GM12878 (cell line): Measurements from ENCODE around the gene TTLL10. TPM values are rescaled to one million over a fixed set of nuclear protein-coding genes. Genes with fewer than 3 reads are reported as not detected.

ENCODE experiments used
- ATAC-seq: fragments of 200-7000 bp; cut with Tn5 transposase; 3 replicates; pipeline ENCODE4 v1.9.1; 2020; ENCODE audit warnings: mild to moderate bottlenecking, moderate library complexity
- BruUV-seq: library from RNA; stranded (reverse); fragments of 400-500 nt; replicated peaks from 2 replicates; lab custom pipeline; 2021; lab: Mats Ljungman, UMichigan
- CTCF ChIA-PET: fragments of 300-600 bp; sonication (Branson Sonifier 250); formaldehyde crosslinking; extraction: SDS; loops from one replicate; lab custom pipeline; 2021; ENCODE audit warnings: inconsistent platforms; lab: Yijun Ruan, JAX
- POLR2A ChIA-PET: fragments of 350-600 bp; formaldehyde crosslinking; extraction: SDS; loops from one replicate; lab custom pipeline; 2021; ENCODE audit warnings: inconsistent platforms; lab: Charles Lee
- RAD21 ChIA-PET: fragments of 300-600 bp; sonication (Branson Sonifier 250); formaldehyde crosslinking; loops from one replicate; lab custom pipeline; 2023; ENCODE audit warnings: antibody characterized with exemption; ENCODE audit not compliant: unreplicated experiment; lab: Charles Lee
- SMC1A ChIA-PET: fragments of 300-600 bp; sonication (Branson Sonifier 250); formaldehyde crosslinking; loops from one replicate; lab custom pipeline; 2023; ENCODE audit not compliant: unreplicated experiment, uncharacterized antibody; lab: Charles Lee
- DNase-seq: peaks from one replicate; pipeline ENCODE4 v3.0.0-alpha.2; 2011; ENCODE audit warnings: low read depth, low spot score
- FAIRE-seq: peaks from 3 replicates; lab custom pipeline; 2011; peaks lifted over from hg19 to GRCh38; lab: Jason Lieb, UNC
- H2AFZ ChIP-seq: 2 replicates; pipeline ENCODE4 v1.6.0; 2011; ENCODE audit warnings: low read depth, low read length, control low read depth; ENCODE audit not compliant: control insufficient read depth
- H3K27ac ChIP-seq: 2 replicates; pipeline ENCODE4 v1.5.1; 2011; ENCODE audit warnings: control low read depth; ENCODE audit not compliant: control insufficient read depth, insufficient read depth
- H3K27me3 ChIP-seq, 2 experiments: replicated peaks in 1 of 2; 2 replicates each; pipeline versions ENCODE4 v1.6.0 to v1.6.1; 2011; ENCODE audit warnings: low read length in 1 of 2; ENCODE audit not compliant: control insufficient read depth in 2 of 2, insufficient read depth in 2 of 2
- H3K36me3 ChIP-seq, 2 experiments: 2 replicates each; pipeline ENCODE4 v1.5.1; 2011; ENCODE audit warnings: low read length in 1 of 2; ENCODE audit not compliant: control insufficient read depth in 2 of 2, insufficient read depth in 2 of 2
- H3K4me1 ChIP-seq: 2 replicates; pipeline ENCODE4 v1.6.1; 2011; ENCODE audit warnings: mild to moderate bottlenecking, low read length, moderate library complexity, mixed read lengths; ENCODE audit not compliant: control insufficient read depth, insufficient read depth
- H3K4me2 ChIP-seq: 2 replicates; pipeline ENCODE4 v1.6.0; 2011; ENCODE audit warnings: control low read depth; ENCODE audit not compliant: control insufficient read depth, insufficient read depth
- H3K4me3 ChIP-seq: fragments of 200-600 bp; sonication (generic); 2 replicates; pipeline ENCODE4 v1.5.1; 2016
- H3K79me2 ChIP-seq: 2 replicates; pipeline ENCODE4 v1.6.0; 2011; ENCODE audit warnings: low read length; ENCODE audit not compliant: control insufficient read depth, insufficient read depth
- H3K9ac ChIP-seq: 2 replicates; pipeline ENCODE4 v1.8.0; 2011; ENCODE audit warnings: low read length, control low read depth, mixed read lengths; ENCODE audit not compliant: control insufficient read depth, insufficient read depth
- H3K9me3 ChIP-seq: replicated peaks from 3 replicates; pipeline ENCODE4 v1.5.1; 2011; ENCODE audit warnings: mild to moderate bottlenecking, low read length; ENCODE audit not compliant: control insufficient read depth, insufficient read depth
- H4K20me1 ChIP-seq: 2 replicates; pipeline ENCODE4 v1.6.0; 2011; ENCODE audit not compliant: control insufficient read depth, insufficient read depth
- CUX1 ChIP-seq: IDR thresholded peaks from 2 replicates; pipeline ENCODE4 v1.6.1; 2012; ENCODE audit warnings: improper control_type of control experiment, low read depth, low read length; ENCODE audit not compliant: insufficient replicate concordance
- EZH2 ChIP-seq: IDR thresholded peaks from 2 replicates; pipeline ENCODE4 v1.6.1; 2012; ENCODE audit warnings: low read depth, mild to moderate bottlenecking, control low read depth, inconsistent platforms, low read length, borderline replicate concordance; ENCODE audit not compliant: control insufficient read depth
- GABPA ChIP-seq: IDR thresholded peaks from 2 replicates; pipeline ENCODE4 v1.6.1; 2014; ENCODE audit warnings: antibody characterized with exemption, low read depth, mild to moderate bottlenecking, inconsistent platforms
- HDAC6 ChIP-seq: fragments of 200-600 bp; sonication (generic); IDR thresholded peaks from one replicate; pipeline ENCODE4 v1.8.0; 2017; ENCODE audit warnings: antibody characterized with exemption; ENCODE audit not compliant: unreplicated experiment
- NFXL1 ChIP-seq: fragments of 450-650 bp; IDR thresholded peaks from 2 replicates; pipeline ENCODE4 v1.6.1; 2017; ENCODE audit warnings: antibody characterized with exemption, mild to moderate bottlenecking, borderline replicate concordance
- NR2F1 ChIP-seq: fragments of 450-650 bp; conservative IDR thresholded peaks from 2 replicates; pipeline ENCODE4 v1.6.1; 2017; ENCODE audit warnings: mild to moderate bottlenecking
- PBX3 ChIP-seq: IDR thresholded peaks from 2 replicates; pipeline ENCODE4 v1.6.1; 2011; ENCODE audit warnings: mild to moderate bottlenecking, low read depth, low read length, moderate library complexity; ENCODE audit not compliant: insufficient replicate concordance
- RAD51 ChIP-seq: fragments of 450-650 bp; IDR thresholded peaks from 2 replicates; pipeline ENCODE4 v1.6.1; 2016; ENCODE audit warnings: moderate library complexity, mild to moderate bottlenecking, inconsistent platforms
- RELA ChIP-seq: fragments of 450-650 bp; IDR thresholded peaks from 2 replicates; pipeline ENCODE4 v1.8.0; 2014; ENCODE audit warnings: borderline replicate concordance; ENCODE audit not compliant: partially characterized antibody
- TARDBP ChIP-seq: IDR thresholded peaks from 2 replicates; pipeline ENCODE4 v1.6.1; 2016; ENCODE audit warnings: borderline replicate concordance
- TBL1XR1 ChIP-seq: IDR thresholded peaks from 2 replicates; pipeline ENCODE4 v1.6.1; 2012; ENCODE audit warnings: low read depth, low read length, improper control_type of control experiment
- ZBED1 ChIP-seq: IDR thresholded peaks from 2 replicates; pipeline ENCODE4 v1.6.1; 2016; ENCODE audit warnings: borderline replicate concordance
- ZNF24 ChIP-seq: fragments of 450-650 bp; IDR thresholded peaks from 2 replicates; pipeline ENCODE4 v1.6.1; 2017; ENCODE audit warnings: antibody characterized with exemption, mild to moderate bottlenecking
- ZNF384 ChIP-seq: IDR thresholded peaks from 2 replicates; pipeline ENCODE4 v1.6.1; 2012; ENCODE audit warnings: low read depth, mild to moderate bottlenecking, low read length, improper control_type of control experiment, borderline replicate concordance
- ZZZ3 ChIP-seq: IDR thresholded peaks from 2 replicates; pipeline ENCODE4 v1.6.1; 2011; ENCODE audit warnings: low read depth; ENCODE audit not compliant: control insufficient read depth, insufficient read length
- WGBS: methylation state at CpG from one replicate; pipeline ENCODE4 v1.1.6; 2016; ENCODE audit warnings: low lambda C conversion rate; ENCODE audit not compliant: insufficient replicate concordance, insufficient coverage; ENCODE audit errors: missing lambda C conversion rate; 5-methylcytosine and 5-hydroxymethylcytosine counted together
- in situ Hi-C: fragments of 300-500 bp; cut with MboI; formaldehyde crosslinking; loops from 9 replicates; pipeline ENCODE4 v1.14.3; 2018; ENCODE audit warnings: mixed read lengths
- intact Hi-C: fragments of 100-400 bp; cut with micrococcal nuclease; formaldehyde crosslinking; loops from one replicate; pipeline ENCODE4 v1.14.2; 2022; ENCODE audit not compliant: unreplicated experiment
- polyA plus RNA-seq, 11 experiments: library from polyadenylated mRNA; depleted of rRNA in 4 of 11; unstranded in 6 of 11; stranded (reverse) in 5 of 11; fragments of >200 nt; fragmentation: Nextera tagmentation in 4 of 11; fragmentation: Illumina TruSeq in 1 of 11; extraction: Ambion mirVana in 4 of 11; extraction: Trizol in 1 of 11; gene quantifications; 1 replicate in 1 of 11; 2 replicates in 10 of 11; pipeline versions ENCODE4 v1.2.1 to v1.2.3, GENCODE V29; 2011 to 2016; ENCODE audit warnings: inconsistent platforms in 2 of 11, missing spikeins in 2 of 11, low read depth in 1 of 11
- total RNA-seq, 4 experiments: library from RNA; depleted of rRNA in 3 of 4; stranded (reverse); fragments of >200 nt in 3 of 4; fragmentation: Illumina TruSeq in 1 of 4; extraction: Trizol in 1 of 4; gene quantifications; 2 replicates each; pipeline versions ENCODE4 v1.2.1 to v1.2.3, GENCODE V29; 2013 to 2021
- TF ChIP-seq, protein P1 (sequence below), 3 experiments: IDR thresholded peaks in 2 of 3; conservative IDR thresholded peaks in 1 of 3; 2 replicates each; pipeline ENCODE4 v1.5.1; 2011; ENCODE audit warnings: low read depth in 3 of 3, low read length in 3 of 3, mild to moderate bottlenecking in 3 of 3, control low read depth in 2 of 3, moderate library complexity in 2 of 3, inconsistent platforms in 1 of 3, mixed read lengths in 1 of 3; ENCODE audit not compliant: control insufficient read depth in 2 of 3, insufficient read depth in 1 of 3; ENCODE audit errors: extremely low read depth in 1 of 3

TTLL10 gene
- total and polyA plus RNA-seq, 10 of the 15 experiments (the other 5 are each of a cell fraction or from before 2014, with no cell fraction given) = not detected

GRCh38 chr1:1179983-1180861 is 6.5 kb downstream of the TTLL10 start:
- SMC1A ChIA-PET = no interaction called here
- Histone ChIP-seq H4K20me1 (no peaks in the 10 kb centered on the region), H3K4me3 (no peak overlapping the region), H3K4me1 (no peaks in the 10 kb centered on the region), H3K79me2 (no peaks in the 10 kb centered on the region), H3K27me3 (no peaks in the 10 kb centered on the region; a peak in 2 of 4 replicates), H3K9me3 (no peaks in the 10 kb centered on the region; the same call in 2 of the 3 replicates), H3K36me3 (no peaks in the 10 kb centered on the region), H3K9ac (no peak overlapping the region), H3K27ac (no peak overlapping the region), H2AFZ (no peak overlapping the region), H3K4me2 (no peak overlapping the region)
- ATAC-seq (no peak), FAIRE-seq (no peak), DNase-seq (no peak)
- POLR2A ChIA-PET = no interaction called here
- BruUV-seq = no TSS peak
- in situ Hi-C loops (no loop called here), intact Hi-C loops (no loop called here)
- TF ChIP-seq TBL1XR1 (no peak), TARDBP (no peak), CUX1 (no peak), GABPA (no peak), RELA (no peak), ZBED1 (no peak), ZNF384 (no peak), HDAC6 (no peak), ZZZ3 (no peak), NR2F1 (no peak), NFXL1 (no peak), ZNF24 (no peak), PBX3 (no peak), EZH2 (no peak), RAD51 (no peak)
- TF ChIP-seq, protein P1, sequence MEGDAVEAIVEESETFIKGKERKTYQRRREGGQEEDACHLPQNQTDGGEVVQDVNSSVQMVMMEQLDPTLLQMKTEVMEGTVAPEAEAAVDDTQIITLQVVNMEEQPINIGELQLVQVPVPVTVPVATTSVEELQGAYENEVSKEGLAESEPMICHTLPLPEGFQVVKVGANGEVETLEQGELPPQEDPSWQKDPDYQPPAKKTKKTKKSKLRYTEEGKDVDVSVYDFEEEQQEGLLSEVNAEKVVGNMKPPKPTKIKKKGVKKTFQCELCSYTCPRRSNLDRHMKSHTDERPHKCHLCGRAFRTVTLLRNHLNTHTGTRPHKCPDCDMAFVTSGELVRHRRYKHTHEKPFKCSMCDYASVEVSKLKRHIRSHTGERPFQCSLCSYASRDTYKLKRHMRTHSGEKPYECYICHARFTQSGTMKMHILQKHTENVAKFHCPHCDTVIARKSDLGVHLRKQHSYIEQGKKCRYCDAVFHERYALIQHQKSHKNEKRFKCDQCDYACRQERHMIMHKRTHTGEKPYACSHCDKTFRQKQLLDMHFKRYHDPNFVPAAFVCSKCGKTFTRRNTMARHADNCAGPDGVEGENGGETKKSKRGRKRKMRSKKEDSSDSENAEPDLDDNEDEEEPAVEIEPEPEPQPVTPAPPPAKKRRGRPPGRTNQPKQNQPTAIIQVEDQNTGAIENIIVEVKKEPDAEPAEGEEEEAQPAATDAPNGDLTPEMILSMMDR (IDR thresholded peaks at IDR 0.05 in 2 of 3, conservative IDR thresholded peaks at IDR 0.05 in 1 of 3; ENCODE audit: control insufficient read depth in 2 of 3, extremely low read depth in 1 of 3, insufficient read depth in 1 of 3, low read depth in 3 of 3, low read length in 3 of 3) = no peak
- CTCF ChIA-PET = no interaction called here
- RAD21 ChIA-PET = no interaction called here
- 46% methylated on average over 44 of the region's 51 CpGs for WGBS
